ENCODE data around the gene ADGRV1. TPM values are rescaled to one million over a fixed set of nuclear protein-coding genes. Genes with fewer than 3 reads are reported as not detected.

ADGRV1 gene
- total RNA-seq, 1 experiment from 2014 or later: 64.8 TPM

DNA sequence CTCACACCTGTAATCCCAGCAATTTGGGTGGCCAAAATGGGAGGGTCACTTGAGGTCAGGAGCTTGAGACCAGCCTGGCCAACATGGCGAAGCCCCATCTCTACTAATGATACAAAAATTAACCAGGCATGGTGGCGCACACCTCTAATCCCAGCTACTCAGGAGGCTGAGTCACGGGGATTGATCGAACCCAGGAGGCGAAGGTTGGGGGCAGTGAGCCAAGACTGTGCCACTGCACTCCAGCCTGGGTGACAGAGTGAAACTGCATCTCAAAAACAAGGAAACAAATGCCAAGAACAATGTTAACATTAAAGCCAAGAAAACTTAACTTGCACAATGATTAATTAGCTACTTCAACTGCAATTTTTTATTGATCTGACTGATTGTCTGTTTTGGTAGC is 621.9 kb downstream of the ADGRV1 start:
- no peaks in the 10 kb centered on the region for H3K27me3 Mint-ChIP-seq (ENCODE audit: low read depth)
- H3K56ac ChIP-seq (ENCODE audit: insufficient read length, low read depth, low read length): no peak overlapping the region
- no peak overlapping the region for H2AFZ ChIP-seq (ENCODE audit: low read length)
- no peak overlapping the region for H2BK15ac ChIP-seq (ENCODE audit: low read depth, low read length)
- no peaks in the 10 kb centered on the region for H3K79me2 ChIP-seq (ENCODE audit: insufficient read depth, low read length)
- no peaks in the 10 kb centered on the region for H3K36me3 Mint-ChIP-seq (ENCODE audit: insufficient read depth in 1 of 3, low read depth in 3 of 3)
- H3K4me2 ChIP-seq (ENCODE audit: insufficient read depth, insufficient read length, low read length): no peak overlapping the region
- WGBS (ENCODE audit: extremely low coverage, insufficient read length, low lambda C conversion rate): no CpG with 5 or more reads among the region's 5 CpGs
- H2BK120ac ChIP-seq (ENCODE audit: low read depth, low read length, poor library complexity, severe bottlenecking): no peak overlapping the region
- TF ChIP-seq CTCF (conservative IDR thresholded peaks at IDR 0.05): no peak
- H4K8ac ChIP-seq (replicated peaks; ENCODE audit: insufficient read length, low read depth, low read length): no peak overlapping the region
- peaks cover 34% of the 10 kb centered on the region in 2 experiments for H3K4me1 Mint-ChIP-seq
- H3K23ac ChIP-seq (ENCODE audit: insufficient read length, low read depth, low read length): no peak overlapping the region
- no peak overlapping the region for H3K18ac ChIP-seq (ENCODE audit: insufficient read length, low read depth, low read length)
- H3K9ac ChIP-seq (ENCODE audit: extremely low read depth, insufficient read length, low read length): no peak overlapping the region
- H3K27me3 ChIP-seq (ENCODE audit: insufficient read depth, low read length): no peaks in the 10 kb centered on the region
- no peaks in the 10 kb centered on the region for H3K9me3 ChIP-seq (ENCODE audit: control insufficient read depth, low read depth, low read length)
- H3T11ph ChIP-seq (ENCODE audit: low read length): no peak overlapping the region
- no peak overlapping the region for H3K4me3 Mint-ChIP-seq
- H2AK5ac ChIP-seq (ENCODE audit: insufficient read length, low read length): no peak overlapping the region
- H3K4ac ChIP-seq (ENCODE audit: low read depth, low read length): no peak overlapping the region
- H3K27ac ChIP-seq (ENCODE audit: insufficient read length, low read depth, low read length): no peak overlapping the region
- H3K4me1 ChIP-seq (ENCODE audit: insufficient read depth, low read length): peaks cover 4% of the 10 kb centered on the region; the same call in 1 of the 2 replicates
- H4K20me1 ChIP-seq (ENCODE audit: control insufficient read depth, insufficient read depth, insufficient read length): no peaks in the 10 kb centered on the region
- H4K91ac ChIP-seq (ENCODE audit: insufficient read length, low read depth, low read length): no peak overlapping the region
- no peak overlapping the region for H3K27ac Mint-ChIP-seq
- H2BK5ac ChIP-seq (ENCODE audit: insufficient read length, low read length): no peak overlapping the region
- no peaks in the 10 kb centered on the region for H3K79me1 ChIP-seq (ENCODE audit: insufficient read depth, low read depth, low read length, poor library complexity, severe bottlenecking)
- no peak for DNase-seq
- H2BK20ac ChIP-seq (ENCODE audit: low read depth, low read length, poor library complexity, severe bottlenecking): no peak overlapping the region
- peaks cover 0 to 3% of the 10 kb centered on the region in 2 experiments; a peak in 1 of 5 replicates for H3K9me3 Mint-ChIP-seq
- H3K14ac ChIP-seq (ENCODE audit: insufficient read depth, low read length): no peak overlapping the region
- no peak overlapping the region for H4K5ac ChIP-seq (ENCODE audit: insufficient read length, low read depth, low read length)
- no peaks in the 10 kb centered on the region for H3K23me2 ChIP-seq (ENCODE audit: insufficient read length, low read depth, low read length, poor library complexity, severe bottlenecking)
- H2BK12ac ChIP-seq (ENCODE audit: insufficient read length, low read depth, low read length): no peak overlapping the region

Measured in H9 (cell line).